Right atrium auricular region (tissue), 2 donors: Measurements from ENCODE around the gene DPP6. TPM values are rescaled to one million over a fixed set of nuclear protein-coding genes. Genes with fewer than 3 reads are reported as not detected.

Source experiments
- DNase-seq: peaks from one replicate; pipeline ENCODE4 v3.0.0-alpha.2; 2019; ENCODE audit warnings: low spot score
- H3K27ac ChIP-seq, 2 donors: fragments of 200-600 bp; sonication (generic); 1 replicate in 1 of 2; 2 replicates in 1 of 2; pipeline ENCODE4 v1.5.1; 2016 to 2019
- H3K27me3 ChIP-seq, 2 donors: fragments of 200-600 bp; sonication (generic); one replicate each; pipeline versions ENCODE4 v1.5.1 to v1.6.0; 2017 to 2019
- H3K36me3 ChIP-seq: fragments of 200-600 bp; sonication (generic); one replicate; pipeline ENCODE4 v1.5.1; 2016
- H3K4me1 ChIP-seq, 2 donors: fragments of 200-600 bp; sonication (generic); one replicate each; pipeline versions ENCODE4 v1.5.1 to v1.6.0; 2017 to 2019
- H3K4me3 ChIP-seq, 2 donors: fragments of 200-600 bp; sonication (generic); 1 replicate in 1 of 2; 2 replicates in 1 of 2; pipeline ENCODE4 v1.5.1; 2017 to 2019; ENCODE audit warnings: mild to moderate bottlenecking in 1 of 2, moderate library complexity in 1 of 2
- H3K9me3 ChIP-seq, 2 donors: fragments of 200-600 bp; sonication (generic); one replicate each; pipeline ENCODE4 v1.5.1; 2019
- total RNA-seq, 2 donors: library from RNA; depleted of rRNA; stranded (reverse); fragments of >200 nt; gene quantifications; one replicate each; pipeline ENCODE4 v1.1.0, GENCODE V29; 2016
- TF ChIP-seq, protein P1 (sequence below), 2 donors: fragments of 200-600 bp; sonication (generic); IDR thresholded peaks; one replicate each; pipeline ENCODE4 v1.5.1; 2019; ENCODE audit warnings: antibody characterized with exemption in 2 of 2

Gene DPP6
- total RNA-seq, 2 donors from 2014 or later = 0.35 to 0.85 TPM

DNA sequence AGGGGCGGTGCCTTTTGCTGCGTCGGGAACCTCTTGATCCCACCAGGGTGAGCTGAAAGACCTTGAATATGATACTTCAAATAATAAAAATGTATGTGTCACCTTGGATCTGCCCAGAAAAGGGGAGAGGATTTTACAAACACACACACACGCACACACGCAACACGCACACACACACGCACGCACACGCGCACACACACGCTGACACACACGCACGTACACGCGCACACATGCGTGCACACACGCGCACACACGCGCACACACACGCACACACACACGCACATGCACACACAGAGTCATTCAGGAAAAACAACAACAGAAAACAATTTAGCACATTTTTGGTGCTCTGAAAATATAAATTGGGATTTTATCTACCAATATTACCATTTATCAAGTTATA lies 571.2 kb downstream of the DPP6 start:
- DNase-seq = no peak
- TF ChIP-seq, protein P1, sequence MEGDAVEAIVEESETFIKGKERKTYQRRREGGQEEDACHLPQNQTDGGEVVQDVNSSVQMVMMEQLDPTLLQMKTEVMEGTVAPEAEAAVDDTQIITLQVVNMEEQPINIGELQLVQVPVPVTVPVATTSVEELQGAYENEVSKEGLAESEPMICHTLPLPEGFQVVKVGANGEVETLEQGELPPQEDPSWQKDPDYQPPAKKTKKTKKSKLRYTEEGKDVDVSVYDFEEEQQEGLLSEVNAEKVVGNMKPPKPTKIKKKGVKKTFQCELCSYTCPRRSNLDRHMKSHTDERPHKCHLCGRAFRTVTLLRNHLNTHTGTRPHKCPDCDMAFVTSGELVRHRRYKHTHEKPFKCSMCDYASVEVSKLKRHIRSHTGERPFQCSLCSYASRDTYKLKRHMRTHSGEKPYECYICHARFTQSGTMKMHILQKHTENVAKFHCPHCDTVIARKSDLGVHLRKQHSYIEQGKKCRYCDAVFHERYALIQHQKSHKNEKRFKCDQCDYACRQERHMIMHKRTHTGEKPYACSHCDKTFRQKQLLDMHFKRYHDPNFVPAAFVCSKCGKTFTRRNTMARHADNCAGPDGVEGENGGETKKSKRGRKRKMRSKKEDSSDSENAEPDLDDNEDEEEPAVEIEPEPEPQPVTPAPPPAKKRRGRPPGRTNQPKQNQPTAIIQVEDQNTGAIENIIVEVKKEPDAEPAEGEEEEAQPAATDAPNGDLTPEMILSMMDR (IDR thresholded peaks at IDR 0.05) = no peak
- Histone ChIP-seq H3K36me3 (no peaks in the 10 kb centered on the region), H3K9me3 (no peaks in the 10 kb centered on the region), H3K27me3 (no peaks in the 10 kb centered on the region), H3K4me3 (no peak overlapping the region), H3K27ac (no peak overlapping the region), H3K4me1 (no peaks in the 10 kb centered on the region)

DNA sequence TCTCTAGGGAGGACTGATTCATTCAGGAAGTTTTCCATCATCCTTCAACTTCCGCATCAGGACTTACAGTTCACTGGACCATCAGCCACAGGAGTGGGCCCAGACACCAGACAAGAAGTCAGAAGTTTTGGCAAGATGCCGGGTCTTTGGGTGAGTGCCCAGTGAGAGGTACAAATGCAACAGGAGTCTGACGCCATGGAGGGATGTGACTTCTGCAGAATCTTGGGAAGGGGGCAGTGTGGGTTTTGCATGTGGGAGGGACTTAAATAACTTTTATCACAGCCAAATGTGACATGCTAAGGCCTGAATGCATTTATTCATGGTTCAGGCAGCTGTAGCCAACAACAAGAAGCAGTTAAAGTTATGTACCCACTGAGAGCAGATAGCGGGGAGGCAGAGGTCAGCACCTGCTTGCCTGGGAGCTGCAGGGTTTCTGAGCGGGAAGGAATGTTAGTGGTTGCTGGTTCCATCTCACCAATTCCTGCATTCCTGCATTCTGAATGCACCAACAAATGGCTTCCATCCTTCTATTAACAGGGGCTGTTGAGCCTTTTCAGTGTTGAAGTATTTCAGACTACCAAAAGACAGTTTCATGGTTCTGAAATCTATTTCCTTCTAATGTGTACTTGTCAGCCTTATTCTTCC lies 575.6 kb downstream of the DPP6 start:
- no peaks in the 10 kb centered on the region for H3K36me3 ChIP-seq
- H3K27me3 ChIP-seq = no peaks in the 10 kb centered on the region
- H3K4me1 ChIP-seq = no peaks in the 10 kb centered on the region
- DNase-seq = no peak
- H3K27ac ChIP-seq = no peak overlapping the region
- no peak overlapping the region for H3K4me3 ChIP-seq
- TF ChIP-seq, protein P1 (IDR thresholded peaks at IDR 0.05) = no peak
- H3K9me3 ChIP-seq = no peaks in the 10 kb centered on the region

DNA sequence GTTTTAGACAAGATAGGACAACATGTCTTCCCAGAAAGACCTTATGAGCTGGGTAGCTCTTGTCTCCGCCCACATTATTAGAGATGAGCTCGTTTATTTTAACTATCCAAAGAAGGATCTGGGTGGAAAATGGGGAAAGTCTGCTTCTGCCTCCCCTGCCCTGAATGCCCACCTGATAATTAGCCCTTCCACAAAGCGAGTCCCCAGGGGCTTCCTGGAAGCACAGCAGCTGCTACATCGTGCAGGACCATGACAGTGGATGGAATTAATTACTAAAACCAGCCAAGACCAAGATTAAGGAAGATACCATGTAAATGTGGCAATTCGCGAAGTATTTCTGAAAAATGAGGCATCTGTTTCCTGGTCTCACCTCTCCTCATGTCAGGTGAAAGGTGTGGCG lies 576.4 kb downstream of the DPP6 start:
- TF ChIP-seq, protein P1 (IDR thresholded peaks at IDR 0.05) = no peak
- no peak for DNase-seq
- Histone ChIP-seq H3K9me3 (no peaks in the 10 kb centered on the region), H3K36me3 (no peaks in the 10 kb centered on the region), H3K27ac (no peak overlapping the region), H3K27me3 (no peaks in the 10 kb centered on the region), H3K4me3 (no peak overlapping the region), H3K4me1 (no peaks in the 10 kb centered on the region)

DNA sequence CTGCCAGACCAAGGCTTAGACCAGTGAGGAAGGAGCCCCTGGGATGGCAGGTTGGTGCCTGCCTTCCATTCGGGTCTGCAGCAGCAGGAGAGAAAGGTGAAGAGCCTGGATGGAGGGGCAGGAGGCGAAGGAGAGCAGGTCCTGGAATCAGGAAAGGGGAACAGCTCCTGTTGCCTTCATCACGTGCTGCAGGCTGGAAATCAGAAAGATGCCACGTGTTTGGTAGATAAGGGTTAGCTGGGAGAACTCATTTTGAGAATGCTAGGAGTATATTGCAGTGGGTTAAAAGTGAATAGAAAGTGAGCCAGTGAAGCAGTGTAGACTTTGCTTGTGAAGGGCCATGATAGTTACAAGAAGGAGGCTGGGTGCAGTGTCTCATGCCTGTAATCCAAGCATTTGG lies 579.0 kb downstream of the DPP6 start:
- no peak overlapping the region for H3K27ac ChIP-seq
- H3K9me3 ChIP-seq = peaks cover 0 to 10% of the 10 kb centered on the region in 2 donors
- DNase-seq = no peak
- no peaks in the 10 kb centered on the region for H3K36me3 ChIP-seq
- H3K27me3 ChIP-seq = no peaks in the 10 kb centered on the region
- H3K4me3 ChIP-seq = no peak overlapping the region
- no peaks in the 10 kb centered on the region for H3K4me1 ChIP-seq
- TF ChIP-seq, protein P1 (IDR thresholded peaks at IDR 0.05) = no peak

DNA sequence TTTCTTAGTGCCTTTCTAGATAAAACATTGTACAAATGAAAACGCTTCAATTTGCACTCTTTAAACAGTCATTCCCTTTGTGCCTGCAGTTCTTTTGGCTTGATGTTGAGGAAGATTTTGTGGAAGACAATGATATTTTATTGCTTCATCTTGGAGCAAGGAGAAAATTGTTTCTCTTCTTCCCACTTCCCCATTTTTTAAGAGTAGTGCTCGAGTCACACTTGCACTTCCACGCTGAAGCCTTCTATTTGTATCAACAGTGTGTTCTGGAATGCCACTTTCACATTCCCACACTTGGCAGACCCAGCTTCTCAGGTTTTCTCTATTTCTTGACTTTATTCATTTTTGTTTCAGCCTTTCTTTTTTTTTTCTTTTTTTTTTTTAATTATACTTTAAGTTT lies 581.4 kb downstream of the DPP6 start:
- peaks cover 0 to 10% of the 10 kb centered on the region in 2 donors for H3K9me3 ChIP-seq
- H3K4me3 ChIP-seq = no peak overlapping the region
- H3K27ac ChIP-seq = no peak overlapping the region
- H3K27me3 ChIP-seq = no peaks in the 10 kb centered on the region
- DNase-seq = no peak
- TF ChIP-seq, protein P1 (IDR thresholded peaks at IDR 0.05) = no peak
- H3K4me1 ChIP-seq = no peaks in the 10 kb centered on the region
- no peaks in the 10 kb centered on the region for H3K36me3 ChIP-seq

DNA sequence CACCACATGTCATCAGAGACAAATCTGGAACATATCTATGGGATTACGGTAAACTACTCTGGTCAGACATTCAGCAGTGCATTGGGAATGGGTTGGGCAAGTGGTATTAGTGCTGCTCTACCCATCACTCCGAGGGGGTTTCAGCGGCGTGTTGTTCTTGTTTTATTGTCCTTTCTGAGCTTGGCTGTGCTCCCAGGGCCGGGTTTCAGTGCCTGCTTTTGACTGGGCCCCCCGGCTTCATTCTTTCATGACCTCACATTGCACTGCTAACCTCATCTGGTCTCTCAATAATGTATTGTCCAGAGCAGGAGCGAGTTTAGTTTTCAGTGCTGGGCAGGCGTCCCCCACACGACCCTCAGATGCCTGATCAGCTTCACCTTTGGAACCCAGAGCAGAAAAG lies 586.1 kb downstream of the DPP6 start:
- Histone ChIP-seq H3K9me3 (peaks cover 0 to 10% of the 10 kb centered on the region in 2 donors), H3K27ac (no peak overlapping the region), H3K36me3 (no peaks in the 10 kb centered on the region), H3K4me1 (no peaks in the 10 kb centered on the region), H3K4me3 (no peak overlapping the region), H3K27me3 (no peaks in the 10 kb centered on the region)
- no peak for DNase-seq
- TF ChIP-seq, protein P1 (IDR thresholded peaks at IDR 0.05) = no peak
